ENCODE measurements around the gene ZNF814.
"Not testable (repeated sequence)": the region's sequence is repeated elsewhere in the genome, so short reads cannot be mapped to it uniquely, and the experiment has no call there.

The ZNF814 gene

DNA sequence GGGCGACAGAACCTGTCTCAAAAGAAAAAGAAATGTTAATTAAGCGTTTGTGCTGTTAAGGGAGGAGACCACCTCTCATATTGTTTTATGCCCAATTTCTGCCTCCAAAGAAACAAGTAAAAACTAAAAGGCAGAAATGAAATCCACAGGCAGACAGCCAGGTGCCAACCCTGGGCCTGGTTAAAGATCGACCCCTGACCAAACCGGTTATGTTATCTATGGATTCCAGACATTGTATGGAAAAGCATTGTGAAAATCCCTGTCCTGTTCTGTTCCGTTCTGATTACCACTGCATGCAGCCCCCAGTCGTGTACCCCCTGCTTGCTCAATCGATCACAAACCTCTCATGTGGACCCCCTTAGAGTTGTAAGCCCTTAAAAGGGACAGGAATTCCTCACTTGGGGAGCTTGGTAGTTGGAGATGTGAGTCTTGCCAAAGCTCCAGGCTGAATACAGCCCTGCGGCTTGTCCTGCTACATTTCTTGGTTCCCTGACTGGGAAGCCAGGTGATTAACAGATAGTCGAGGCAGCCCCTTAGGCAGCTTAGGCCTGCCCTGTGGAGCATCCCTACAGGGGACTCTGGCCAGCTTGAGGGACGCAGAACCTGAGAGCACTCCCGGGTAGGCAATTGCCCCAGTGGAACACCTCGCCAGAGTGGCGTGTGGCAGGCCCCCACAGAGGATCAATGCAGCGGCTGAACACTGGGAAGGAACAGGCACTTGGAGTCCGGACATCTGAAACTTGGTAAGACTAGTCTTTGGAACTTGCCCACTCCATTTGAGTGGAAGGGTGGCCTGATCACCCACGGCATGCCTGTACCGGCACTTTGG lies 73.4 kb downstream of the ZNF814 start:
- DNase-seq, result no peak

DNA sequence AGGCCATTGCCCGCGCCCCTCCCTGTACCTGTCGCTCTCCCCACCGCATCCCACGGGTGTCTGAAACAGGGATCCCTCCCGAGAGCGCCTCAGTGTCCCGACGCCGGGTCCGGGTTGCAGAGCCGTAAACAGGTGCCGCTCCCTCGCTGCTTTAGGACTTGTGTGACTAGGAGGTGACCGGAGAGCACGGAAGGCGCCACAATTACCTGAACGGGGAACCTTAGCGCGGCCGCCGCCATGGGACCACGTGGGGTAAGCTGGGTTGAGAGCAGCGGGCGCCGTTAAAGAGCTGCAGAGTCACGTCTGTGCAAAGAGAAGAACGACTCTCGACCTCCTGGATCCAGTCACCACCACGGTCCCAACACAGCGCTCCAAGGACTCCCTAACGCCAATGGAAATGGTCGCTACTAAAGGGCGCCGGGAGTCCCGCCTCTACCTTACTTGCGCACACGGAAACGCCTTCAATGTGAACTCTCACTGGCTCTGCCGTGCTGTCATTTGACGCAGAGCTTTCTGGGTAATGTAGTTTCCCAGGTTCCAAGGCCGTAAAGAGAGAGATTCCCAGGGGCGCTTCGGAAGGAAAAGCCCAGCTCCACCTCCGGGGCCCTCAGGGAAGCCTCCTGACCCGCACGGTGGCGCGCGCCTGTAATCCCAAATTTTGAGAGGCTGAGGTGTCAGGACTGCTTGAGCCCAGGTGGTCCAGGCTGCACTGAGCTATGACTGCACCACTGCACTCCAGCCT lies 74.2 kb downstream of the ZNF814 start, which contains the start of gene ZNF552:
Gene ZNF552, minus strand, starts transcription at position 409 of the 742 bp plus-strand sequence. Its CDS starts 170 bp downstream, at position 239.
- DNase-seq, result peak; percentile 68

GRCh38 chr19:57813919-57814504 lies 74.8 kb downstream of the ZNF814 start:
- no peak for DNase-seq

GRCh38 chr19:57812975-57813820 lies 75.6 kb downstream of the ZNF814 start:
- not testable (repeated sequence) for DNase-seq

DNA sequence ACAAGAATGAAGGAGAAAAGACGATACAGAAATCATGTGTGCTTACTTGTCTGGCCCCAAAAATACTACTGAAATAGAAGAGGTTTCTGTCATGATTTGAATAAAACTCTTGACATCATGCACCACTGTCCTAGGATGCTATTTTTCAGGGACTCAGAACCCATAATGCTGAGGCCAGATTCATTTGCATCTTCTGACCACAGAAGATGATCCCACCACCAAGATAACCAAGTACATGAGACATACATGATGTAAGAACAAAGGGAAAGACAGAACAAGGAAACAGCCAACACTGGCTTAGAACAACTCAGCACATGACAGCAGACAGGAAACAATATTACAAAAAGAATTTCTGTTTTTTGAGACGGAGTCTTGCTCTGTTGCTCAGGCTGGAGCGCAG lies 76.6 kb downstream of the ZNF814 start:
- no peak for DNase-seq

GRCh38 chr19:57810410-57811295 lies 78.2 kb downstream of the ZNF814 start:
- not testable (repeated sequence) for DNase-seq

DNA sequence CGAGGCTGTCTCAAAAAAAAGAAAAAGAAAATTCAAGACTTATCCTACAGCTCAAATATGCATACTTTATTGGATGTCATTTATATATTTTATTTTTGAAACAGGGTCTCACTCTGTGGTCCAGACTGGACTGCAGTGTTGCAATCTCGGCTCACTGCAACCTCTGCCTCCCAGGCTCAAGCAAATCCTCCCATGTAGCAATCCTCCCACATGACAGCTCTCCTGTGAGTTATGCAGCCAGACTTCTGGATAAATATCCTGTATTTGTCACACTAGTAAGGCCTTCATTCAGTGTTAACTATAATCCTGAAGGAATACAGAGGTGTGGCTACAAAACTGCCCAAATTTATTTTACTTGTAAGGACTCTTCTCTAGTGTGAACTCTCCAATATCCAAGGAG lies 81.3 kb downstream of the ZNF814 start:
- DNase-seq, result no peak

DNA sequence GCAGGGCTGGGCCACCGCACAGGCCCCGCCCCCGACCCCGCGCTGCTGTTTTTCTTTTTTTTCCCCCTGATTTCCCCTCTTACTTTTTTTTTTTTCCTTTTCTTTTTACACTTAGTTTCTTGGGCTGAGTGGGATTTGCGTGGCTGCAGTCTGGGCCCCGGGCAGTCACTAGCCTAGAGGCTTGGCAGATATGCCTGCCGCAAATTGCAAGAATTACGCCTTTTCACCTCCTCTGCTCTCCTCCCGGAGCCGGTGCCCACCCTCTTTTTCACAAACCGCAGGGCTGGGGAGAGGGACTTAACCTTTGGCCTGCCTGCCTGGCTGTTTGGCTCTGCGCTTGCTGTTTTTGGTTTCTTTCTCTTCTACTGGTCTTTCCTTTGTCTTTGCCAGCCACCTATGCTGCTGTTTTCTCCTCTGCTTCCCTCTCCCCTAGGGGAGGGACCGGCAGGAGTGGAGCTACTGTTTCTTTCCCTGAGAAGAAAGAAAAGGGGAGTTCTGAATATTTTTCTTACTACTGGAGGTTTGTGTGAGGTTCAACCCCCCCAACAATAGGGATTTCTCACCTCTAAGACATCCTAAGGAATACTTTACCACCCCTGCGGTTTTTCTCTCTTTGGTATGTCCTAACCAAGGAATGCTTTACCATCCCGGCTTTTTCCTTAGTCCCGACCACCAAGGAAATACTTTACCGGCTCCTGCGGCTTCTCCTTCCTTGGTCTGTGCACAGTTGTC lies 85.1 kb downstream of the ZNF814 start:
- DNase-seq, result no peak

- DNase-seq, result no peak
These were observed 85.6 kb downstream of the ZNF814 start for GRCh38 chr19:57803265-57803593.

- no peak for DNase-seq
These were observed 86.6 kb downstream of the ZNF814 start for GRCh38 chr19:57802269-57802668.

DNA sequence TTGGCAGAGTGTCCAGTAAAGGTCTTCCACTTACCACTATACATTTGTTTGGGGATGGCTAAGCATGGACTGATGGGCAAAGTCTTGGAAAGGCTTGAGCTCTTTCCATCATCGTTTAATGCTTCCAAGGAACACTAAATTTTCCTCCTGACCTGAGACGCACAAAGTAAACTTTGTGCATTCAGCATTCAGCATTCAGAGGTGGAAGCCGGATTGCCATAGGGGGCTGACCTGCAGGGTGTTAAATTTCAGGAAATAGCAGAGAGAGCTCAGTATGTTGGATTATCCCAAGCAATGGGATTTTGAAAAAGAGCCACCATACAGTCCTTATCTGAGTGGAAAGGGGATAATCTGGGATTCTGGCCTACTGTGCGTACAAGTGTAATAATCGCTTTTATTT lies 88.1 kb downstream of the ZNF814 start:
- no peak for DNase-seq

Measured in activated CD4-positive, CD25-positive, alpha-beta regulatory T cell treated with anti-CD3 and anti-CD28 coated beads, Interleukin-2, amount 50 U/mL, for 72 hours (primary cell).